ENCODE results near the gene APOBEC3A. TPM values are rescaled to one million over a fixed set of nuclear protein-coding genes. Genes with fewer than 3 reads are reported as not detected.

The APOBEC3A gene
- total and polyA plus RNA-seq, 2 of the 4 experiments (the other 2 are of a cell fraction) = not detected

GRCh38 chr22:38919631-38920190 is 37.7 kb upstream of the APOBEC3A start:
- CTCF ChIA-PET = no interaction called here
- no TSS peak for BruUV-seq (replicated peaks)

More at GRCh38 chr22:38919631-38920190, 37.7 kb upstream of the APOBEC3A start:
- H4K8ac ChIP-seq (ENCODE audit: low read depth in 2 of 2, low read length in 2 of 2) = no peak overlapping the region
- H3K56ac ChIP-seq (ENCODE audit: extremely low read depth, insufficient read depth, low read length) = no peak overlapping the region
- no peak overlapping the region for H2BK20ac ChIP-seq (ENCODE audit: low read depth, low read length)
- H3K23ac ChIP-seq (ENCODE audit: low read depth, low read length) = no peak overlapping the region
- H4K91ac ChIP-seq (ENCODE audit: insufficient read depth, low read depth, low read length) = no peak overlapping the region
- no peak overlapping the region for H4K5ac ChIP-seq (ENCODE audit: low read depth, low read length)
- no peak overlapping the region for H3K4me2 ChIP-seq (ENCODE audit: low read depth, low read length)
- TF ChIP-seq POLR2A (IDR thresholded peaks at IDR 0.05; ENCODE audit: low read depth, low read length) (no peak), MAFK (IDR thresholded peaks at IDR 0.05; ENCODE audit: low read depth, low read length) (no peak), RFX5 (IDR thresholded peaks at IDR 0.05; ENCODE audit: low read depth, low read length) (no peak), CHD1 (IDR thresholded peaks at IDR 0.05; ENCODE audit: low read depth, low read length) (no peak), MXI1 (IDR thresholded peaks at IDR 0.05; ENCODE audit: borderline replicate concordance, low read depth, low read length) (no peak), USF2 (IDR thresholded peaks at IDR 0.05; ENCODE audit: low read depth, low read length) (no peak), RAD21 (IDR thresholded peaks at IDR 0.05; ENCODE audit: low read length) (no peak), SMC3 (IDR thresholded peaks at IDR 0.05; ENCODE audit: low read depth, low read length) (no peak), MAZ (IDR thresholded peaks at IDR 0.05; ENCODE audit: borderline replicate concordance, low read depth, low read length) (no peak), CEBPB (IDR thresholded peaks at IDR 0.05; ENCODE audit: low read depth, low read length) (no peak), RCOR1 (IDR thresholded peaks at IDR 0.05; ENCODE audit: insufficient replicate concordance, low read length) (no peak), FOS (IDR thresholded peaks at IDR 0.05; ENCODE audit: low read depth, low read length) (no peak), BHLHE40 (IDR thresholded peaks at IDR 0.05; ENCODE audit: low read depth, low read length) (no peak), NFE2L2 (IDR thresholded peaks at IDR 0.05; ENCODE audit: low read depth, low read length) (no peak)
- TF ChIP-seq, protein P1, sequence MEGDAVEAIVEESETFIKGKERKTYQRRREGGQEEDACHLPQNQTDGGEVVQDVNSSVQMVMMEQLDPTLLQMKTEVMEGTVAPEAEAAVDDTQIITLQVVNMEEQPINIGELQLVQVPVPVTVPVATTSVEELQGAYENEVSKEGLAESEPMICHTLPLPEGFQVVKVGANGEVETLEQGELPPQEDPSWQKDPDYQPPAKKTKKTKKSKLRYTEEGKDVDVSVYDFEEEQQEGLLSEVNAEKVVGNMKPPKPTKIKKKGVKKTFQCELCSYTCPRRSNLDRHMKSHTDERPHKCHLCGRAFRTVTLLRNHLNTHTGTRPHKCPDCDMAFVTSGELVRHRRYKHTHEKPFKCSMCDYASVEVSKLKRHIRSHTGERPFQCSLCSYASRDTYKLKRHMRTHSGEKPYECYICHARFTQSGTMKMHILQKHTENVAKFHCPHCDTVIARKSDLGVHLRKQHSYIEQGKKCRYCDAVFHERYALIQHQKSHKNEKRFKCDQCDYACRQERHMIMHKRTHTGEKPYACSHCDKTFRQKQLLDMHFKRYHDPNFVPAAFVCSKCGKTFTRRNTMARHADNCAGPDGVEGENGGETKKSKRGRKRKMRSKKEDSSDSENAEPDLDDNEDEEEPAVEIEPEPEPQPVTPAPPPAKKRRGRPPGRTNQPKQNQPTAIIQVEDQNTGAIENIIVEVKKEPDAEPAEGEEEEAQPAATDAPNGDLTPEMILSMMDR (conservative IDR thresholded peaks at IDR 0.05; ENCODE audit: low read depth, low read length) = no peak
- TF ChIP-seq, protein P2, sequence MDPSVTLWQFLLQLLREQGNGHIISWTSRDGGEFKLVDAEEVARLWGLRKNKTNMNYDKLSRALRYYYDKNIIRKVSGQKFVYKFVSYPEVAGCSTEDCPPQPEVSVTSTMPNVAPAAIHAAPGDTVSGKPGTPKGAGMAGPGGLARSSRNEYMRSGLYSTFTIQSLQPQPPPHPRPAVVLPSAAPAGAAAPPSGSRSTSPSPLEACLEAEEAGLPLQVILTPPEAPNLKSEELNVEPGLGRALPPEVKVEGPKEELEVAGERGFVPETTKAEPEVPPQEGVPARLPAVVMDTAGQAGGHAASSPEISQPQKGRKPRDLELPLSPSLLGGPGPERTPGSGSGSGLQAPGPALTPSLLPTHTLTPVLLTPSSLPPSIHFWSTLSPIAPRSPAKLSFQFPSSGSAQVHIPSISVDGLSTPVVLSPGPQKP (IDR thresholded peaks at IDR 0.05; ENCODE audit: borderline replicate concordance, low read depth, low read length) = no peak
- H2BK15ac ChIP-seq (ENCODE audit: low read depth, low read length) = no peak overlapping the region
- DNase-seq (no peak), ATAC-seq (ENCODE audit: low read depth) (no peak)
- WGBS, 2 experiments (ENCODE audit: extremely low coverage in 2 of 2, insufficient read length in 1 of 2) = no CpG with 5 or more reads among the region's 1 CpG
- H2BK120ac ChIP-seq (ENCODE audit: low read depth, low read length) = no peak overlapping the region
- H3K18ac ChIP-seq (ENCODE audit: low read depth, low read length) = no peak overlapping the region
- no peaks in the 10 kb centered on the region for H3K4me1 ChIP-seq (ENCODE audit: control insufficient read depth, insufficient read depth, low read length)
- dilution Hi-C loops (cut with HindIII; ENCODE audit: low sequenced_read_pairs, unreplicated experiment) = no loop called here
- no peaks in the 10 kb centered on the region for H3K36me3 ChIP-seq (ENCODE audit: control insufficient read depth, insufficient read depth, low read length)
- H3K9me1 ChIP-seq (ENCODE audit: insufficient read depth, low read length) = no peaks in the 10 kb centered on the region; the same call in 1 of the 2 replicates
- H2BK5ac ChIP-seq (ENCODE audit: low read depth, low read length, poor library complexity, severe bottlenecking) = no peak overlapping the region
- intact Hi-C loops (cut with micrococcal nuclease) = no loop called here
- no peak overlapping the region for H3K14ac ChIP-seq (replicated peaks; ENCODE audit: low read depth, low read length)
- H2AFZ ChIP-seq (replicated peaks; ENCODE audit: low read length, poor library complexity) = no peak overlapping the region
- no peak overlapping the region for H3K4ac ChIP-seq (ENCODE audit: low read depth, low read length)
- peaks cover 15% of the 10 kb centered on the region for H3K27me3 ChIP-seq (ENCODE audit: control insufficient read depth, insufficient read depth, low read length)
- H3K27ac ChIP-seq (ENCODE audit: insufficient read depth, low read length) = no peak overlapping the region
- H3K9me3 ChIP-seq (ENCODE audit: control insufficient read depth, insufficient read depth, low read length) = no peaks in the 10 kb centered on the region
- no peak overlapping the region for H2AK5ac ChIP-seq (ENCODE audit: low read depth, low read length)
- H3K9ac ChIP-seq (ENCODE audit: low read depth, low read length) = no peak overlapping the region
- no peaks in the 10 kb centered on the region for H3K79me1 ChIP-seq (ENCODE audit: low read depth in 1 of 2, low read length in 2 of 2)
- POLR2A ChIA-PET (ENCODE audit: unreplicated experiment) = no interaction called here
- in situ Hi-C loops (cut with MboI; ENCODE audit: low sequenced_read_pairs) = no loop called here
- H2AK9ac ChIP-seq (replicated peaks; ENCODE audit: low read depth, low read length, poor library complexity) = no peak overlapping the region
- no peak overlapping the region for H3K4me3 ChIP-seq (ENCODE audit: insufficient read depth, low read depth, low read length)
- H4K20me1 ChIP-seq (ENCODE audit: insufficient read depth, low read length) = peaks cover 4% of the 10 kb centered on the region; the same call in 1 of the 2 replicates
